HepG2 (cell line): ENCODE results near the gene KDM6B. TPM values are rescaled to one million over a fixed set of nuclear protein-coding genes. Genes with fewer than 3 reads are reported as not detected.

ENCODE experiments used
- CHCHD3 ChIP-seq: sonication (generic); formaldehyde crosslinking; IDR thresholded peaks from 2 replicates; pipeline ENCODE4 v1.8.0; 2022; ENCODE audit warnings: mild to moderate bottlenecking, missing genetic modification reagents, moderate library complexity
- GFI1 ChIP-seq: sonication (generic); formaldehyde crosslinking; IDR thresholded peaks from 2 replicates; pipeline ENCODE4 v1.5.0; 2020; ENCODE audit warnings: missing genetic modification reagents, mild to moderate bottlenecking, borderline replicate concordance
- HNRNPUL1 ChIP-seq: fragments of 200-400 bp; formaldehyde crosslinking; IDR thresholded peaks from 2 replicates; pipeline ENCODE4 v1.6.1; 2017; ENCODE audit warnings: low read depth, mild to moderate bottlenecking, low read length, moderate library complexity
- KAT8 ChIP-seq: IDR thresholded peaks from 2 replicates; pipeline ENCODE4 v1.6.1; 2016; ENCODE audit warnings: missing genetic modification reagents, missing compliant biosample characterization
- MIER3 ChIP-seq: IDR thresholded peaks from 2 replicates; pipeline ENCODE4 v1.6.1; 2016; ENCODE audit warnings: missing compliant biosample characterization, borderline replicate concordance
- NCOA1 ChIP-seq: sonication (generic); formaldehyde crosslinking; IDR thresholded peaks from 2 replicates; pipeline ENCODE4 v1.9.0; 2021; ENCODE audit warnings: missing genetic modification reagents
- NFRKB ChIP-seq: fragments of 450-650 bp; IDR thresholded peaks from 2 replicates; pipeline ENCODE4 v1.6.1; 2017
- RBM22 ChIP-seq: fragments of 200-400 bp; formaldehyde crosslinking; optimal IDR thresholded peaks from 2 replicates; pipeline ENCODE3; 2017; ENCODE audit warnings: mild to moderate bottlenecking, low read length, moderate library complexity
- RELA ChIP-seq: sonication (generic); formaldehyde crosslinking; IDR thresholded peaks from 2 replicates; pipeline ENCODE4 v1.4.0; 2020; ENCODE audit warnings: missing genetic modification reagents
- SP4 ChIP-seq: sonication (generic); formaldehyde crosslinking; IDR thresholded peaks from 2 replicates; pipeline ENCODE4 v1.8.1; 2023; ENCODE audit warnings: mild to moderate bottlenecking, missing genetic modification reagents
- ZNF235 ChIP-seq: sonication (generic); formaldehyde crosslinking; IDR thresholded peaks from 2 replicates; pipeline ENCODE4 v1.8.1; 2023; ENCODE audit warnings: mild to moderate bottlenecking, missing genetic modification reagents, borderline replicate concordance
- ZNF274 ChIP-seq: sonication (generic); formaldehyde crosslinking; IDR thresholded peaks from 2 replicates; pipeline ENCODE4 v1.5.1; 2020; ENCODE audit warnings: mild to moderate bottlenecking, missing genetic modification reagents
- ZNF30 ChIP-seq: sonication (generic); formaldehyde crosslinking; IDR thresholded peaks from 2 replicates; pipeline ENCODE4 v1.5.0; 2020; ENCODE audit warnings: mild to moderate bottlenecking, missing genetic modification reagents
- ZSCAN31 ChIP-seq: sonication (generic); formaldehyde crosslinking; IDR thresholded peaks from 2 replicates; pipeline ENCODE4 v1.5.0; 2020; ENCODE audit warnings: low read depth, mild to moderate bottlenecking, missing genetic modification reagents
- polyA plus RNA-seq, 8 experiments: library from polyadenylated mRNA; depleted of rRNA in 3 of 8; stranded (reverse) in 7 of 8; unstranded in 1 of 8; fragments of >200 nt; fragmentation: Illumina TruSeq in 4 of 8; extraction: Trizol in 4 of 8; gene quantifications; 2 replicates each; pipeline versions ENCODE4 v1.2.1 to v1.2.3, GENCODE V29; 2011 to 2016; ENCODE audit warnings: low read depth in 4 of 8, missing spikeins in 1 of 8, mixed read lengths in 1 of 8; ENCODE audit not compliant: insufficient read depth in 1 of 8
- total RNA-seq, 5 experiments: library from RNA; depleted of rRNA; stranded (reverse); fragments of >200 nt; fragmentation: Illumina TruSeq; extraction: Trizol; gene quantifications; 2 replicates each; pipeline ENCODE4 v1.2.3, GENCODE V29; 2016; ENCODE audit warnings: low read depth in 1 of 5
- TF ChIP-seq, protein P1 (sequence below): sonication (generic); formaldehyde crosslinking; IDR thresholded peaks from one replicate; pipeline ENCODE4 v1.5.1; 2020; ENCODE audit warnings: mild to moderate bottlenecking, missing genetic modification reagents; ENCODE audit errors: not compliant biosample characterization
- TF ChIP-seq, protein P2 (sequence below): sonication (generic); formaldehyde crosslinking; IDR thresholded peaks from 2 replicates; pipeline ENCODE4 v1.8.0; 2022; ENCODE audit warnings: low read depth, missing genetic modification reagents
- TF ChIP-seq, protein P3 (sequence below): sonication (generic); formaldehyde crosslinking; IDR thresholded peaks from 2 replicates; pipeline ENCODE4 v1.4.0; 2020; ENCODE audit warnings: missing genetic modification reagents

The KDM6B gene
- total and polyA plus RNA-seq, 2 of the 13 experiments (the other 11 are each of a cell fraction or from before 2014, with no cell fraction given): 1.3 to 2.1 TPM

DNA sequence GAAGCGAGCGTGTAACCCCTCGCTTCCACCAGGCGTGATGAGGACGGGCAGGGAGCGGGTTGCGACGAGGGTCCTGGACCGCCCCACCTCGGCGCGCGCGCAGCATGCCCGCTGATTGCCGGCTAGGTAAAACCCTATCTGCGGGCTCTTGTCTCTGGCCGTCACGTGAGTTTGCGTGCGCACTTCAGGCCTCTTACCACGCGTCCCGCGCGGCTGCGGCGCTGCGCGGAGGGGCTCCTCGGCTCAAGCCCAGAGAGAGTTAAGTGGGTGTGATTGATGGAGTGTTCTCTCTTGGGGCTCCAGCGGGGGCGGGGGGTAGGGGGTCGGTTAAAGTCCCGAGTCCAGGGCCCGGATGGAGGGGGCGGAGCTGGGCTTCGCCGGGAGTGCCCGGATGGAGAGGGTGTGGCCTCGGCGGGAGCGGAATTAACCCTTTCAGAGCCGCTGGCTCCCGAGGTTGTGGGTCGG is 7.9 kb downstream of the KDM6B start (continued):
- TF ChIP-seq, protein P1, sequence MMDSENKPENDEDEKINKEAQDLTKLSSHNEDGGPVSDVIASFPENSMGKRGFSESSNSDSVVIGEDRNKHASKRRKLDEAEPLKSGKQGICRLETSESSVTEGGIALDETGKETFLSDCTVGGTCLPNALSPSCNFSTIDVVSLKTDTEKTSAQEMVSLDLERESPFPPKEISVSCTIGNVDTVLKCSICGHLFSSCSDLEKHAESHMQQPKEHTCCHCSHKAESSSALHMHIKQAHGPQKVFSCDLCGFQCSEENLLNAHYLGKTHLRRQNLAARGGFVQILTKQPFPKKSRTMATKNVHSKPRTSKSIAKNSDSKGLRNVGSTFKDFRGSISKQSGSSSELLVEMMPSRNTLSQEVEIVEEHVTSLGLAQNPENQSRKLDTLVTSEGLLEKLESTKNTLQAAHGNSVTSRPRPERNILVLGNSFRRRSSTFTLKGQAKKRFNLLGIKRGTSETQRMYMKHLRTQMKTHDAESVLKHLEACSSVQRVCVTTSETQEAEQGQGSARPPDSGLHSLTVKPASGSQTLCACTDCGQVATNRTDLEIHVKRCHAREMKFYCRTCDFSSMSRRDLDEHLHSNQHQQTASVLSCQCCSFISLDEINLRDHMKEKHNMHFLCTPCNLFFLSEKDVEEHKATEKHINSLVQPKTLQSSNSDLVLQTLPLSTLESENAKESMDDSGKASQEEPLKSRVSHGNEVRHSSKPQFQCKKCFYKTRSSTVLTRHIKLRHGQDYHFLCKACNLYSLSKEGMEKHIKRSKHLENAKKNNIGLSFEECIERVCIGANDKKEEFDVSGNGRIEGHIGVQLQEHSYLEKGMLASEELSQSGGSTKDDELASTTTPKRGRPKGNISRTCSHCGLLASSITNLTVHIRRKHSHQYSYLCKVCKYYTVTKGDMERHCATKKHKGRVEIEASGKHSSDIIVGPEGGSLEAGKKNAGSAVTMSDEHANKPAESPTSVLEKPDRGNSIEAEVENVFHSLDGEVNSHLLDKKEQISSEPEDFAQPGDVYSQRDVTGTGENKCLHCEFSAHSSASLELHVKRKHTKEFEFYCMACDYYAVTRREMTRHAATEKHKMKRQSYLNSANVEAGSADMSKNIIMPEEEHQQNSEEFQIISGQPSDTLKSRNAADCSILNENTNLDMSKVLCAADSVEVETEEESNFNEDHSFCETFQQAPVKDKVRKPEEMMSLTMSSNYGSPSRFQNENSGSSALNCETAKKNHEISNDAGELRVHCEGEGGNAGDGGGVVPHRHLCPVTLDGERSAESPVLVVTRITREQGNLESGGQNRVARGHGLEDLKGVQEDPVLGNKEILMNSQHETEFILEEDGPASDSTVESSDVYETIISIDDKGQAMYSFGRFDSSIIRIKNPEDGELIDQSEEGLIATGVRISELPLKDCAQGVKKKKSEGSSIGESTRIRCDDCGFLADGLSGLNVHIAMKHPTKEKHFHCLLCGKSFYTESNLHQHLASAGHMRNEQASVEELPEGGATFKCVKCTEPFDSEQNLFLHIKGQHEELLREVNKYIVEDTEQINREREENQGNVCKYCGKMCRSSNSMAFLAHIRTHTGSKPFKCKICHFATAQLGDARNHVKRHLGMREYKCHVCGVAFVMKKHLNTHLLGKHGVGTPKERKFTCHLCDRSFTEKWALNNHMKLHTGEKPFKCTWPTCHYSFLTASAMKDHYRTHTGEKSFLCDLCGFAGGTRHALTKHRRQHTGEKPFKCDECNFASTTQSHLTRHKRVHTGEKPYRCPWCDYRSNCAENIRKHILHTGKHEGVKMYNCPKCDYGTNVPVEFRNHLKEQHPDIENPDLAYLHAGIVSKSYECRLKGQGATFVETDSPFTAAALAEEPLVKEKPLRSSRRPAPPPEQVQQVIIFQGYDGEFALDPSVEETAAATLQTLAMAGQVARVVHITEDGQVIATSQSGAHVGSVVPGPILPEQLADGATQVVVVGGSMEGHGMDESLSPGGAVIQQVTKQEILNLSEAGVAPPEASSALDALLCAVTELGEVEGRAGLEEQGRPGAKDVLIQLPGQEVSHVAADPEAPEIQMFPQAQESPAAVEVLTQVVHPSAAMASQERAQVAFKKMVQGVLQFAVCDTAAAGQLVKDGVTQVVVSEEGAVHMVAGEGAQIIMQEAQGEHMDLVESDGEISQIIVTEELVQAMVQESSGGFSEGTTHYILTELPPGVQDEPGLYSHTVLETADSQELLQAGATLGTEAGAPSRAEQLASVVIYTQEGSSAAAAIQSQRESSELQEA (CRISPR knock-in tag): no peak
- no peak for TF ChIP-seq MIER3 (CRISPR knock-in tag)
- TF ChIP-seq SP4: peak; percentile 71
- no peak for TF ChIP-seq HNRNPUL1
- no peak for TF ChIP-seq NFRKB
- TF ChIP-seq, protein P2, sequence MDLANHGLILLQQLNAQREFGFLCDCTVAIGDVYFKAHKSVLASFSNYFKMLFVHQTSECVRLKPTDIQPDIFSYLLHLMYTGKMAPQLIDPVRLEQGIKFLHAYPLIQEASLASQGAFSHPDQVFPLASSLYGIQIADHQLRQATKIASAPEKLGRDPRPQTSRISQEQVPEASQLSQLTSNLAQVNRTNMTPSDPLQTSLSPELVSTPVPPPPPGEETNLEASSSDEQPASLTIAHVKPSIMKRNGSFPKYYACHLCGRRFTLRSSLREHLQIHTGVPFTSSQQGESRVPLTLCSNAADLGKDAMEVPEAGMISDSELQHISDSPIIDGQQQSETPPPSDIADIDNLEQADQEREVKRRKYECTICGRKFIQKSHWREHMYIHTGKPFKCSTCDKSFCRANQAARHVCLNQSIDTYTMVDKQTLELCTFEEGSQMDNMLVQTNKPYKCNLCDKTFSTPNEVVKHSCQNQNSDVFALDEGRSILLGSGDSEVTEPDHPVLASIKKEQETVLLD (CRISPR knock-in tag): no peak; the same call in none of the 2 replicates
- no peak for TF ChIP-seq CHCHD3 (CRISPR knock-in tag)
- peak; percentile 35; the same call in 1 of the 2 replicates for TF ChIP-seq KAT8
- TF ChIP-seq NCOA1 (CRISPR knock-in tag): no peak
- TF ChIP-seq, protein P3, sequence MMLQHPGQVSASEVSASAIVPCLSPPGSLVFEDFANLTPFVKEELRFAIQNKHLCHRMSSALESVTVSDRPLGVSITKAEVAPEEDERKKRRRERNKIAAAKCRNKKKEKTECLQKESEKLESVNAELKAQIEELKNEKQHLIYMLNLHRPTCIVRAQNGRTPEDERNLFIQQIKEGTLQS: no peak
- TF ChIP-seq GFI1 (CRISPR knock-in tag): peak; percentile 44; the same call in 1 of the 2 replicates
- no peak for TF ChIP-seq ZNF274 (CRISPR knock-in tag)
- no peak for TF ChIP-seq ZNF235 (CRISPR knock-in tag)
- TF ChIP-seq ZNF30 (CRISPR knock-in tag): no peak
- TF ChIP-seq RBM22: no peak
- TF ChIP-seq ZSCAN31 (CRISPR knock-in tag): 0 out of 2 replicates have a peak, but pooled peaks have one; percentile 50
- no peak for TF ChIP-seq RELA
